Anterior cingulate cortex (tissue), 58 donors: ENCODE data around the gene BRWD1.
"Not testable (repeated sequence)": the region's sequence is repeated elsewhere in the genome, so short reads cannot be mapped to it uniquely, and the experiment has no call there.

ENCODE experiments used
- DNase-seq, 58 donors: peaks; one replicate each; lab custom pipeline; 2025; lab: John Stamatoyannopoulos, UW

Gene BRWD1

DNA sequence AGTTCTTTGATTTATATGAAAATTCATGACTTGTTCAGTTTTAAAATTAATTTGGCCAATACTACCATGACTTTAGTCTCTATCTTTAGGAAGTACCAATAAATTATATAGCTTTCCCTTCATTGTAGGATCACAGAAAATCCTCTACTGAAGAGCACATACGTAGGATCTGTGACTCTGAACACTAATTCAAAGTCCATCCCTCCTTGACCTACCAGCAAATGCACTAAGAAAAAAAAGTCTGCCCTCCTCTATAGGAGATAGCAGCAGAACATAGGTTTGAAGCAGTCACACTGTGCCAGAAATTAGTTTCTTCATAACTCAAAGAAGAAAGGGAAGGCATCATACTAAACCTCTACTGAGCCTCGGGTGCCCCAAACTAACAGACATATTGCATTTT is 16.5 kb downstream of the BRWD1 start:
- DNase-seq: no peak

GRCh38 chr21:39288987-39289386 is 24.4 kb downstream of the BRWD1 start:
- DNase-seq: no peak

DNA sequence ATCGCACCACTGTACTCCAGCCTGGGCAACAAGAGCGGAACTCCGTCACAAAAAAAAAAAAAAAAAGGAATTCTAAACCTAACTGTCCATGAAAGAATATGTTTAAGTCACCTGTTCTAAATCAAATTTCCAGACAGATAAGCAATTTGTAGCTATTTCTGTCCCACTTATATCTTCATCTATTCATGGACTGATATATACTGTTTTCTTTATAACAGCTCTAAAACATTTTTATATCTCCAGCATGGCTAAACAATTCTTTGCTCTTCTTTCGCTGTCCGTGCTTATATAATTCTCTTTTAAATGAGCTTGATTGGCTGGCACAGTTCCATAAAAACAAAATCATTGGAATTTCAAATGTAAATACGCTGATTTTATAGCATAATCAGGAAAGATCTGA is 30.5 kb downstream of the BRWD1 start:
- no peak for DNase-seq

DNA sequence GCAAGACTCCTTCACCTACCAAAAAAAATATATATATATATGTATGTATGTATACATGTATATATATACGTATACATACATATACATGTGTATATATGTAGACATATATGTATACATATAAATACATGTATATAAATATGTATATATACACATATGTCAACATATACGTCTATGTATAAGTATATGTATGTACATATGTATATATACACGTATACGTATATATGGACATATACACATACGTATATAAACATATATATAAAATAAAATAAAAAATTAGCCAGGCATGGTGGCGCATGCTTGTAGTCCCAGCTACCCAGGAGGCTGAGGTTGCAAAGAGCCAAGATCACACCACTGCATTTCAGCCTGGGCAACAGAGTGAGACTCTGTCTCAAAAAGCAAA is 31.6 kb downstream of the BRWD1 start:
- no peak for DNase-seq

GRCh38 chr21:39281207-39281606 is 32.2 kb downstream of the BRWD1 start:
- DNase-seq: no peak

DNA sequence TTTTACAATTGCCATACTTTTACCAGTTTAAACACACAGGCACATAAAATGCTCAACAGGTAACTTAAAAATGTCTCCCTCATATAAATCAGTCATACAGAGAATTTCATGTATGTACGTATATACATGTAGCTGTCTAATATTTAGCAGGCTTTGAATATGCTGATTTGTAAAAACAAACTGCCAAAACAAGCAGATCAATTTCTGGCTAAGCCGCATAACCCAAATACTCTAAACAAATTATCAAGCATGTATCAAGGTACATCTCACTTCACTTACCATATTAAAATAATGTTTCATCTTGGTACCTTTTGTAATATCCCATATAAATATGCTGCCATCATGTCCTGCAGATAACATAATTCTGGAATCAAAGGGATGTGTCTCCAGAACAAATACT is 43.8 kb downstream of the BRWD1 start:
- DNase-seq: no peak

DNA sequence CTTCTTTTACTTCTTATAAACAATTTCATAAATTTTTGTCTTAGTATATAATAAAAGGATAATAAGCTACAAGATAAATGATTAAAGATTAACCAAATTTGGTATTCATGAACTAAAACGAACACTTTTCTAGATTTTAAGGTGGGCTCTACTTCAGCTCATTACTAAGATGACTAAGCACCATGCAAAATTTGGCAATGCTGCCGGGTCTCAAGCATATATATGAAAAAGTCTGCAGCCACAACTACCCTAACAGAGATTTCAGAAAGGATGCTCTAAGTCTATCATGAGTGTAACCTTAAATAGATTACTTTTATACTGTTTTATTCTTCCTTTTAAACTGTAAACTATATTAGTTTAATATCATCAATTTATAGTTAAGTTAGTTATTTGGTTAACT is 47.8 kb downstream of the BRWD1 start:
- no peak for DNase-seq

GRCh38 chr21:39263372-39263771 is 50.1 kb downstream of the BRWD1 start:
- no peak for DNase-seq

DNA sequence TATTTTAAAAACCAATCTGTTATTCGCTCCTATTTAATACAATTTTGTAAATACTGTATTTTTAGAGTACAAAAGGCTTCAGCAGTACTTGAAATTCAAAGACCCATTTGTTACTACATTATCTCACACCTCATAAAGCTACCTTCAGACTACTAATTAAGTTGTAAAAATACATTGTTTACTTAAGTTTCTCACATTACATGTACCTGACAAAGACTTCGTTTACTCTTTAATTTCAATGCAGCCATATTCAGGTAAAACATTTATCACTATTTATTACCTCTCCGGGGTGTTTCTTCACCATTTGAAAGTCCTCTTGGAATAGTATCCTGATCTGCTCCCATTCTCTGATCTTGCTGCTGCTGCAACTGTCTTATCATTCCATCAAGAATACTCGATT is 55.2 kb downstream of the BRWD1 start:
- no peak for DNase-seq

- DNase-seq: no peak
Measured at GRCh38 chr21:39251326-39251725, 62.1 kb downstream of the BRWD1 start.

GRCh38 chr21:39238275-39238674 is 75.2 kb downstream of the BRWD1 start:
- no peak for DNase-seq

GRCh38 chr21:39232861-39233291 is 80.6 kb downstream of the BRWD1 start:
- no peak for DNase-seq

GRCh38 chr21:39224930-39225329 is 88.5 kb downstream of the BRWD1 start:
- DNase-seq: no peak

- DNase-seq: no peak
Measured at GRCh38 chr21:39221997-39222486, 91.4 kb downstream of the BRWD1 start.

- DNase-seq: no peak
Measured at GRCh38 chr21:39221282-39221996, 92.0 kb downstream of the BRWD1 start.

DNA sequence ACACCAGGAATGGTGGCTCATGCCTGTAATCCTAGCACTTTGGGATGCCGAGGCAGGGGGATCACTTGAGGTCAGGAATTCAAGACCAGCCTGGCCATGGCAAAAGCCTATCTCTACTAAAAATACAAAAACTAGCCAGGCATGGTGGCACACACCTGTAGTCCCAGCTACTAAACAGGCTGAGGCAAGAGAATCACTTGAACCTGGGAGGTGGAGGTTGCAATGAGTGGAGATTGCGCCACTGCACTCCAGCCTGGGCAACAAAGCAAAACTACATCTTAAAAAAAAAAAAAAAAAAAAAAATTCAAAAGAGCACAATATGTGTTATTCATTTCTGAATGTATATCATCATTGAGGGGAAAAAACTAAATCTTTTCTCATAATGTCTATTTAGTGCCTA is 92.6 kb downstream of the BRWD1 start:
- DNase-seq: not testable (repeated sequence)

GRCh38 chr21:39220150-39220549 is 93.3 kb downstream of the BRWD1 start:
- no peak for DNase-seq

GRCh38 chr21:39218082-39218409 is 95.4 kb downstream of the BRWD1 start:
- no peak for DNase-seq

GRCh38 chr21:39217356-39218081 is 95.9 kb downstream of the BRWD1 start:
- DNase-seq: no peak

GRCh38 chr21:39216290-39216689 is 97.1 kb downstream of the BRWD1 start:
- DNase-seq: no peak

- DNase-seq: no peak
Measured at GRCh38 chr21:39215078-39215477, 98.4 kb downstream of the BRWD1 start.

DNA sequence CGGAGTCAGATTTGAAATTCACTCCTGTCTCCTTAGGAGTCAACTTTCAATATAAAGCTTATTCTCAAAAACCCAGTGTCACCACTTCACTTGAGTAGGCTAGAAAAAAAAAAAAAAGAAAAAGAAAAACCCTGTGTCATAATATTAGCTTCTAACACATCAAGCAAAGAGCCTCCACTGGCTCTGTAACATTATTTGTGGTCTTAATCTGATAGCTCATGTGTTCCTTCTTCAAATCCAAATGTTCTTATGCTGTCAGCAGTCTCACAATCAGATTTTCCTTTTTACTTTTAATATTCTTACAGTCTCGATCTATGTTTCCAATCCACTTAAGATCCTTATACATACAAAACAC is 104.1 kb downstream of the BRWD1 start:
- no peak for DNase-seq
